ENCODE results near the gene MOV10.
"Not testable (repeated sequence)": the region's sequence is repeated elsewhere in the genome, so short reads cannot be mapped to it uniquely, and the experiment has no call there.

MOV10 gene

DNA sequence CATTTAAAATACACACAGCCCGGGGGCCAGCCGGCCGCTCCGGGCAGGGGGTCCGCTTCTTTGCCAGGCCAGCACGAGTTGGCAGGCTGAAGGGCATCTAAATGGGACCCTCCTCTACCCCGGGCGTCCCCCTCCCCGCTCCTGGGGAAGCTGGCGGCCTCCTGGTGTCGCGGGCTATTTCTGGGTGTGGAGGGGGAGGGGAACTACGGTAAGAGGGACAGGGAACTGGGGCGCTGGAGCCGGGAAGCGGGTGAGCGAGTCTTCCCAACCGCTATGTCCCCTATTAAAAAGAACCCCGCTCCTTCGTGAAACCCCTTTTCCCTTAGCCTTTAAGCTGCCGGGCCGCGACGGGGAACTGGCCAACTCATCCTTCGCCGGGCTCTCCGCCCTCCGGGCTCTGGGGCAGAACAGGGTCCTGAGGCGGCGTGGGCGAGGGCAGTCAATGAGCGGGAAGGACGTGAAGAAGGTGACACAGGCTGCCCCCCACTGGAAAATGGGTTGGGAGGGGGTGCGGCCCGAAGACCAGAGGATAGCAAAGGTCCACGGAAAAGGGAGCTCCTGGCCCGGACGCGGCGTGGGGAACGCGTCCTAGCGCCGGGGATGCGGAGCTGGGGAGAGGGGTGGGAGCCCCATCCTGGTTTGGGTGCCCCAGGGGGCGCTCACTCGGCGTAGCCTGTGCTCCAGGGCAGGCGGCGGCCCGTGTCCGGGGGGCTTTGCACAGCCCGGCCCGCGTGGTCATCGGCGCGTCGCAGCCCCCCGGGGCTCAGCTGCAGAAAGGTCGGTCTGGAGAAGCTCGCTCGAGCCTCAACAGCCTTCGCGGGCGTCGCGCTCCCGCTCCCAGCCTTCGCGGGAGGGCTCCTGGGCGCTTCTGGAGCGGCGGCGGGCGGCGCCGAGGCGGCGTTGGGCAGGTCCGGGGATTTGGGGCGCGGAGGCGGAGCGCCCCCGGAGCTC lies 40.1 kb downstream of the MOV10 start:
- no peak for DNase-seq

- DNase-seq, result no peak
Observed at GRCh38 chr1:112715264-112716053, 41.0 kb downstream of the MOV10 start, which contains the start of gene PPM1J. Gene PPM1J (minus strand): TSS chr1:112715332. CDS start chr1:112715301, 31 bp downstream.

- peak; percentile 30 for DNase-seq
Observed at GRCh38 chr1:112716133-112716720, 41.8 kb downstream of the MOV10 start.

GRCh38 chr1:112717263-112717873 lies 42.9 kb downstream of the MOV10 start:
- no peak for DNase-seq

DNA sequence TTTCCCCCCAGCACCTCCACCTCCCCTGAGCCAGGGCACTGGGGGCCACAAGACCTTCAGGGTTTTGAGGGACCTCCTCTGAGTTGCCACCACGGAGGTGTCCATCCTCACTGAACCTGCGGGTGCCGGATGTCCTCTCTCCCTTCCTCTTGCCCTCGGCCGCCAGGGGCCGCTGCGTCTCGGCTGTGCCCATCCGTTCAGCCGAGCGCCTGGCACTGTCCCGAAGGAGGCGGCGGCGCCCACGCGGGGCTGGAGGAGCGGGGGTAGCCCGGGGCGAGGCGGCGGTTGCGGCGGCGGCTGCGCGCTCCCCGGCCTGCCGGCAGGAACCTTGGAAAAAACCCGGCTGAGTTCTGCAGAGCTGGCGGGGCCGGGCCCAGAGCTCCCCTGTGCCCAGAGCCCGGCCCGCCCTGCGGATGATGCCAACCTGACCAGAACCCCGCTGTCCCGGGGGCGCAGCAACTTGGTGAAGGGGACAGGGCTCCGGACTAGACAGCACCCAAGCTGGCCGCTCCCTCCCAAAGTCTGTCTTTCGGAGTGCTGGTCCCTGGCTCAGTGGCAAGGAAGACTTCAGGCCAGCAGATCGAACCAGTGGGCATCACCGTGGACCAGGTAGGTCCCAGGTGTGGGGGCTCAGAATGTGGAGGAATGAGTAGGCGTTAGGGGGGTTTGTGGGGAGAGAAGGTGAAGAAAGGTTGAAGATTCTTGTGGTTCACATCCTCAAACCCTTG lies 44.4 kb downstream of the MOV10 start:
- DNase-seq, result no peak

- DNase-seq, result no peak
Observed at GRCh38 chr1:112719706-112720105, 45.2 kb downstream of the MOV10 start.

GRCh38 chr1:112720800-112721199 lies 46.3 kb downstream of the MOV10 start:
- DNase-seq, result no peak

- not testable (repeated sequence) for DNase-seq
Observed at GRCh38 chr1:112721294-112721693, 46.8 kb downstream of the MOV10 start.

GRCh38 chr1:112721966-112722524 lies 47.6 kb downstream of the MOV10 start:
- no peak for DNase-seq

DNA sequence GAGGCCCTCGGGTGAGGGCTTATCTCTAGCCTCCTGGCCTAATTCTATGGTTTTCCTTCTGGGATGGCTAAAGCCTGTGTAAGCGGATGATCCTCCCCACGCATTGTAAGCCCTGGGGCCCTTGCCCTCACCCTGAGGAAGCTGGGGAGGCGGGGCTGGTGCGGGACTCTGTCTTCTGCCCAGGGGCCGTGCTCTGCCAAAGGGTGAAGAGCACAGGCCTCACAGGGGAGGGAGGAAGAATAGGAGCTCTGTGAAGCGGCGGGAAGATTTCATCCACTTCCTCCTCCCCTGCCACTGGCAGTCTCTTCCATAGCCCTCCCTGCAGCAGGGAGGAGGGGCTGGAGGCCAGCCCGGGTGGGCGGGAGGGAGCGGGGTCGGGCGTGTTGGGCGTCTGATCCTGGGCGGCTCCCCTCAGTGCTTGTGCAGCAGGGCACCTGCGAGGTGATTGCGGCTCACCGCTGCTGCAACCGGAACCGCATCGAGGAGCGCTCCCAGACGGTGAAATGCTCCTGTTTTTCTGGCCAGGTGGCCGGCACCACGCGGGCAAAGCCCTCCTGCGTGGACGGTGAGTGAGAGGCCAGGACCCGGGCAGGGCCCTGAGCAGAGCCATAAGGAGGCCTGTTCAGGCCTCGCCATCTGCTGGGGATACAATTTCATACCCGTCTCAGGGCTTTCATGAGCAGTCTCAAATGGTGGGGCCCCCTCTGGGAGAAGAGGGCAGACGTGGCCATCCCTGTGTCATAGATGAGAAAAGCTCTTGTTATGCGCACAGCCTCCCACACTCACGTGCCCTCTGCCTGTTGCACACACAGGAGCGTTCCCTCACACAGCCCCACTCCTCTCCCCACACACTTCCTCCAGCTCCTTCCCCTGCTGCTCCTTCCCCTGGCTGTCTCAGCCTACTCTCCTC lies 48.4 kb downstream of the MOV10 start:
- DNase-seq, result no peak

DNA sequence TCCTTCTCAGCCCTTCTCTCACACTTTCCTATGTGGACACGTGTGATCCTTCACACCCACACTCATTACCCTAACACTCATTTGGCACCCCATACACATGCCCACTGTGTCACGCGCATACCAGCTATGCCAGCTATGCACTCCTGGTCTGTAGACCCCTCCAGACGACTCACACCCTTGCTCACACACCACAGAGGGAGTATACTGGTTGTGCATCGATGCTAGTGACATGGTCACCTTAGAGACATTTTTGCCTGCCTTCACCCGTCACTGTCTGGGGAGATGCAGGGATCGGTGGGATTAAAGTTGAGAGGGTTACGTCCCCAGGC lies 49.0 kb downstream of the MOV10 start:
- DNase-seq, result no peak

DNA sequence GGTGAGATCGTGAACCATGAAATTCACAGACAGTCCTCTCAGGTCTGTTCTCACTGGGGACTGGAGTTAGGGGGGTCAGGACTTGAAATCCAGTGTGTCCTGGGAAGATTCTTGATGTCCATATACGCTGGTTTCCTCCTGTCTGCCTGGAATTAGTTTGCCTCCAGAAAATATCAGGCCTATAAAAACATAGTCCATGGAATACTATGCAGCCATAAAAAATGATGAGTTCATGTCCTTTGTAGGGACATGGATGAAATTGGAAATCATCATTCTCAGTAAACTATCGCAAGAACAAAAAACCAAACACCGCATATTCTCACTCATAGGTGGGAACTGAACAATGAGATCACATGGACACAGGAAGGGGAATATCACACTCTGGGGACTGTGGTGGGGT lies 49.8 kb downstream of the MOV10 start:
- DNase-seq, result not testable (repeated sequence)

DNA sequence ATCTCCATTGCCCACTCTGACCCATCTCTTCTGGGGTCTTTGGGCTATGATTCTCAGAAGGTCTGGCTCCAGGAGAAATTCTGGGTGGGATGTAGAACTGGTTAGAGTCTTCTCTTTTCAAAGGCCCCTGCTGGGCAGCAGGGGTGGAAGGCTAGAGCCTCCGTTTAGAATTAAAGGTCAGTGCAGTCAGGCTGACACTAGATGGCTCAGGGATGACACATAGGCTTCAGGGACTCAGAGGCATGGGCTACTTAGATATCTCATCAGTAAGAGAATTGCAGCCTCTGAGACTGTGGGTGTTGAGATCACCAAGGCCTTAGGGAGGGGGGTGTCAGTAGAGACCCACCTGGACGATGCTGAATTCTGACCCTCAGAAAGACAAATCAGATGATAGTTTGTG lies 53.3 kb downstream of the MOV10 start:
- no peak for DNase-seq

GRCh38 chr1:112728306-112728971 lies 54.0 kb downstream of the MOV10 start:
- DNase-seq, result not testable (repeated sequence)

GRCh38 chr1:112729011-112729410 lies 54.6 kb downstream of the MOV10 start:
- not testable (repeated sequence) for DNase-seq

GRCh38 chr1:112729909-112730308 lies 55.5 kb downstream of the MOV10 start:
- no peak for DNase-seq

DNA sequence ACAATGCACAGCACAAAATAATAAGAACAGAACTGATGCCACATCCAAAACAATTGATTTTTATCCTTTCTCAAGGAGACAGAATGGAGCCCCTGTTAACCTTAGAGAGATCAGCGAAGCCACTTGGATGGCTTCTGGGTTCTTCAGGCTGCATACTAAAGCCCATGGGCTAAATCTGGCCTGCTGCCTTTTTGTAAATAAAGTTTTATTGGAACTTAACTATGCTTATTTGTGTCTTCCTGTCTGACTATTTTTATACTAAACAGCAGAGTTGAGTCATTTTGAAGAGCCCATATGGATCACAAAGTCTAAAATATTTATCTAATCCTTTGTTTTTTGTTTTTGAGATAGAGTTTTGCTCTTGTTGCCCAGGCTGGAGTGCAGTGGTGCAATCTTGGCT lies 57.0 kb downstream of the MOV10 start:
- DNase-seq, result no peak

DNA sequence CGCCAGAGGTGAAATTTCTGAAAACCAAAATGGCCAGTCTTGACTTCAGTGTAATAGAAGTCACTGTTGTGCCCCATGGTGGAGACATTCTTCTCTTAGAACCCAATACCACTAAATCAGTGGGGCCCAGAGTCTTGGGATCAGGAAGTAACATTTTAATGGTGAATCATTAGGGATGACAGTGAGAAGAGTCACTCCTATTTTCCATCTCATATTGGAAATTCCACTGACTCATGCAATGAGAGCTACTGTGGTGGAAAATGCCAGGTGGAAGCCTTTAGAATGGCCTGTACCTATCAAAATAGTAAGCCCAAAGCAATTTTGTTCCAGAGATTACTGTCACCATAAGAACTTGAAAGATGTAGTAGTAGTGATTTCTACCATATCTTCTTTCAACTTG lies 61.3 kb downstream of the MOV10 start:
- DNase-seq, result no peak

GRCh38 chr1:112737573-112737972 lies 63.1 kb downstream of the MOV10 start:
- DNase-seq, result no peak

Measured in NCI-H1436 treated with DMSO at 0.1 percent for 48 hours (cell line).